Thymus (tissue), 11 donors: ENCODE results near the gene ZNF112. TPM values are rescaled to one million over a fixed set of nuclear protein-coding genes. Genes with fewer than 3 reads are reported as not detected.
A peak's percentile ranks its signal among the peaks of the same experiment; 100 is the strongest.
"Not testable (repeated sequence)": the region's sequence is repeated elsewhere in the genome, so short reads cannot be mapped to it uniquely, and the experiment has no call there.

Source experiments
- DNase-seq, 9 donors: peaks; one replicate each; pipeline ENCODE4 v3.0.0-alpha.2; 2013; ENCODE audit warnings: low spot score in 9 of 9, low read depth in 6 of 9, missing footprints in 1 of 9
- H3K27ac ChIP-seq, 2 donors: one replicate each; pipeline ENCODE4 v1.5.1; 2013; ENCODE audit warnings: control low read depth in 1 of 2, low read depth in 1 of 2, low read length in 1 of 2, mild to moderate bottlenecking in 1 of 2, moderate library complexity in 1 of 2
- H3K27me3 ChIP-seq, 2 donors: one replicate each; pipeline ENCODE4 v1.5.1; 2013; ENCODE audit warnings: low read length in 1 of 2; ENCODE audit not compliant: control insufficient read depth in 2 of 2, insufficient read depth in 1 of 2
- H3K36me3 ChIP-seq, 2 donors: one replicate each; pipeline ENCODE4 v1.5.1; 2013; ENCODE audit warnings: low read length in 1 of 2, mild to moderate bottlenecking in 1 of 2, moderate library complexity in 1 of 2; ENCODE audit not compliant: control insufficient read depth in 2 of 2, insufficient read depth in 2 of 2
- H3K4me1 ChIP-seq, 2 donors: one replicate each; pipeline ENCODE4 v1.5.1; 2013; ENCODE audit warnings: low read length in 2 of 2; ENCODE audit not compliant: control insufficient read depth in 2 of 2, insufficient read depth in 2 of 2
- H3K4me3 ChIP-seq, 2 donors: one replicate each; pipeline ENCODE4 v1.5.1; 2013; ENCODE audit warnings: low read length in 2 of 2, control low read depth in 1 of 2, mild to moderate bottlenecking in 1 of 2
- H3K9me3 ChIP-seq, 2 donors: one replicate each; pipeline ENCODE4 v1.5.1; 2013; ENCODE audit warnings: low read length in 1 of 2, mild to moderate bottlenecking in 1 of 2; ENCODE audit not compliant: control insufficient read depth in 2 of 2, insufficient read depth in 1 of 2
- WGBS: extraction: QIAGEN DNeasy Blood & Tissue Kit; methylation state at CpG from one replicate; pipeline ENCODE4 v1.1.7; 2013; 5-methylcytosine and 5-hydroxymethylcytosine counted together
- polyA plus RNA-seq: library from polyadenylated mRNA; stranded (reverse); fragments of 200-250 nt; gene quantifications from one replicate; pipeline ENCODE4 v1.2.3, GENCODE V29; 2013
- total RNA-seq: library from RNA; stranded (reverse); fragments of 120-200 nt; gene quantifications from one replicate; pipeline ENCODE4 v1.2.4, GENCODE V29; 2013
- donor health status: healthy.

ZNF112 gene
- total and polyA plus RNA-seq, 2 donors, result 1.3 to 3.1 TPM

DNA sequence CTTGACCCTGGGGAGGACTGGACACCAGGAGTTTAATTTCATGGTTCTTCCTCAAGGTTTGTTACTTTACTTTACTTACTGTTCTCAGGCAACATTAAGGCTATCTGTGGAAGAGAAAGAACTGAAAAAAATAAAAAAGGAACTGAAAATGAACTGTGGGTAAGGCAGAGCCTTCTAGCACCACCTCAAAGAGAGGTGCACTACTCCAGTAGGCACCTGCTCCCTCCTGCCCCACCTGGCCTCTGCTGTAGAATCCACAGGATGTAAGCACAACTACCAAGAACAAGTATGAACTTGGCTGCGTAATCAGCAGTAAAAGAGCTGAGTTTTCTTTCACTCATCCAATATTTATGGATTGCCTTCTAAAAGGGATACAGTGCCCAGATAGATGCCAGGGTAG lies 12.2 kb downstream of the ZNF112 start:
- DNase-seq, result no peak
- no peaks in the 10 kb centered on the region for H3K27me3 ChIP-seq
- peaks cover 1 to 3% of the 10 kb centered on the region in 2 donors for H3K9me3 ChIP-seq
- H3K27ac ChIP-seq, result no peak overlapping the region
- no peaks in the 10 kb centered on the region for H3K36me3 ChIP-seq
- WGBS, result 53% methylated on average over 1 of the region's 1 CpG
- H3K4me3 ChIP-seq, result no peak overlapping the region
- H3K4me1 ChIP-seq, result no peaks in the 10 kb centered on the region

DNA sequence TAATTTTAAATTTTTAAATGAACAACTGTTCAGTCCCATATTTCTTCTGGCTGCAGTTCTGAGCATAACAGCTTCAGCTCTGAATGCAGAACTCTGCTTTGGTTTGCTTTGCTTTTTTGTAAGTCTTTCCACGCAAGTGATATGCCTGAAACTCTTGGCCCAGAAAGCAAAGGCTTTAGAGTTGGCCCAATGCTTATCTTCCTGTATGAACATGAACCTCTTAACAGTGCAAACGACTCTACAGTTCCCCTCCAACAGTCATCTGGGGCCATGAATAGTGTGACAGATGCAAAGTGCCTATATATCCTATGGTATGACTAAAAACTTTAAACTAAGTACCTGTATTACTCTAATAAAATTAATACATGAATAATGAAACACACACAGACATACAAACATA lies 14.7 kb downstream of the ZNF112 start:
- Histone ChIP-seq H3K4me3 (no peak overlapping the region), H3K27me3 (no peaks in the 10 kb centered on the region), H3K27ac (no peak overlapping the region), H3K9me3 (peaks cover 1 to 3% of the 10 kb centered on the region in 2 donors), H3K36me3 (no peaks in the 10 kb centered on the region), H3K4me1 (no peaks in the 10 kb centered on the region)
- WGBS, result 89% methylated on average over 2 of the region's 2 CpGs
- DNase-seq, result no peak

DNA sequence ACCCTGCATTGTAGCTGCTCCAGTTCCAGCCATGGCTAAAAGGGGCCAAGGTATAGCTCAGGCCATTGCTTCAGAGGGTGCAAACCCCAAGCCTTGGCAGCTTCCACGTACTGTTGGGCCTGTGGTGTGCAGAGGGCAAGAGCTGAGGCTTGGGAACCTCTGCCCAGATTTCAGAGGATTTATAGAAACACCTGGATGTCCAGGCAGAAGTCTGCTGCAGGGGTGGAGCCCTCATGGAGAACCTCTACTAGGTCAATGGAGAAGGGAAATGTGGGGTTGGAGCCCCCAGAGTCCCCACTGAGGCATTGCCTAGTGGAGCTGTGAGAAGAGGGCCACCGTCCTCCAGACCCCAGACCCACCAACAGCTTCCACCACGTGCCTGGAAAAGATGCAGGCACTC lies 21.8 kb downstream of the ZNF112 start:
- peaks cover 0 to 11% of the 10 kb centered on the region in 2 donors for H3K36me3 ChIP-seq
- not testable (repeated sequence) for H3K9me3 ChIP-seq, H3K4me3 ChIP-seq, H3K27me3 ChIP-seq, H3K27ac ChIP-seq, H3K4me1 ChIP-seq, DNase-seq
- WGBS, result 78% methylated on average over 3 of the region's 3 CpGs

DNA sequence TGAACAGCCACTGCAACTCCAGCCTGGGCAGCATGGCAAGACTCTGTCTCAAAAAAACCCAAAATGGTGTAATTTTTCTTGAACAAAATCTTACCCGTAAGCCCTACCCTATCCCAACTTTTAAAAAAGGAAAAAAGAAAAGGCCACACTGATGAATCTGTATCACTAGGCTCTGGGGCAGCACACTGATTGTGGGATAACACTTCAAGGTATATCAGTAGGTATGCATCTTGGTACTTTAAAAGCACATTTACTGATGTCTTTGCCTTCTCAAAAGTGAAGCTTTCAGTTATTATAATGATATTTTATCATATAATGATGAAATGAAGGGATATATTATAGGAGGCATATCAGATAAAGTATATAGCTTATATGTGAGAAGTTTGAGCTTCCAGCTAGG lies 24.3 kb downstream of the ZNF112 start:
- Histone ChIP-seq H3K27me3 (no peaks in the 10 kb centered on the region), H3K27ac (no peak overlapping the region), H3K36me3 (peaks cover 0 to 11% of the 10 kb centered on the region in 2 donors), H3K9me3 (peaks cover 3 to 9% of the 10 kb centered on the region in 2 donors), H3K4me1 (no peaks in the 10 kb centered on the region), H3K4me3 (no peak overlapping the region)
- WGBS, result 100% methylated on average over 1 of the region's 1 CpG
- DNase-seq, result no peak

DNA sequence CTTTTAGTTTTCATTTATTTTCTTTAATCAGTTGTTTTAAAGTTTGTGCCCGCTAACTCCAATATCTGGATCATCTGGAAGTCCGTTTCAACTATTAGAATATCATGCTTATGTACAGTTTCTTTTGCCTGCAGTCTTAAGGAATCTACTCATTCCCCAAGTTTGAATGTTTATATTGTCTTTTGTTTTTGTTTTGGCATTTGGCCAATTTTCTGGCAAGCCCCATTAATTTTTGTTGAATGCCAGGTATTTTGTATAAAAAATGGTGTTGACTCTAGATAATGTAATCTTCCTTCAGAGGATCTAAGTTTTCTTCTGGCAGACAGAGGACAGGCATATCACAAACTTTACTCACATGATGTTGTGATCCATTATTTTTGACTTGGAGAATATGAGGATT lies 40.6 kb downstream of the ZNF112 start:
- H3K27ac ChIP-seq, result no peak overlapping the region
- no peak for DNase-seq
- WGBS, result 68% methylated on average over 2 of the region's 2 CpGs
- H3K27me3 ChIP-seq, result no peaks in the 10 kb centered on the region
- no peaks in the 10 kb centered on the region for H3K36me3 ChIP-seq
- H3K4me1 ChIP-seq, result no peaks in the 10 kb centered on the region
- H3K4me3 ChIP-seq, result no peak overlapping the region
- H3K9me3 ChIP-seq, result no peaks in the 10 kb centered on the region

DNA sequence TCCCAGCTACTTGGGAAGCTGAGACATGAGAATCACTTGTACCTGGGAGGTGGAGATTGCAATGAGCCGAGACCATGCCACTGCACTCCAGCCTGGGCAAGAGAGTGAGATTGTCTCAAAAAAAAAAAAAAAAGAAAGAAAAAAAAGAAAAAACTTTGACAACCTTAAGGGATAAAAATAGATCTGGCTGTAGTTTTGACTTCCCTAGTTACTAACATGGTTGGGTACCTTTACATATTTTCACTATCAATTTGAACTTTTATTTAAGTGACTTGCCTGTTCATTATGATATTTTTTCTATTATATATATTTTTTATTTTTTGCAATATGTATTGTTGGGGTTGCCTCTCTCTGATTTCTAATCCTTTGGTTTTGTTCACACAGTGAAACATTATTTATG lies 43.2 kb downstream of the ZNF112 start:
- Histone ChIP-seq H3K36me3 (no peaks in the 10 kb centered on the region), H3K9me3 (no peaks in the 10 kb centered on the region), H3K4me1 (no peaks in the 10 kb centered on the region), H3K27me3 (no peaks in the 10 kb centered on the region), H3K27ac (no peak overlapping the region), H3K4me3 (no peak overlapping the region)
- no peak for DNase-seq
- WGBS, result 89% methylated on average over 1 of the region's 1 CpG

DNA sequence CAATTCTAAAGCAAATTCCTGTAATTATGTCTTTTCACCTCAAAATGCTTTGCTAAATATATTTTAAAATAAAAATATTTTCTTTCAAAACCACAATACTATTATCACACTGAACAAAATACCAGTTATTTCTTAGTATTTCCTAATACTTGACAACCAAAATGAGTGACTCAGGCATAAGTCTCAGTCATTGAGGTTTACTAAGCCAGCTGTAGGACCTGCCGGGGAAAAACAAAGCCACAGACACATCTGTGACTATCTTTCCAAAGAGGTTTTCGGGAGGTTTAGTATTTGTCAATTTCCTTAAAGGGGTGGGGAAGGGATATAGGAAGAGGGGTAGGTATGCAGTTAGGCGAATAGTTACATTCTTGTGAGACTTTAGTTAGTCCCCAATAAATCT lies 48.5 kb downstream of the ZNF112 start:
- Histone ChIP-seq H3K27ac (no peak overlapping the region), H3K36me3 (no peaks in the 10 kb centered on the region), H3K27me3 (no peaks in the 10 kb centered on the region), H3K4me1 (peaks cover 10% of the 10 kb centered on the region in 2 donors), H3K9me3 (no peaks in the 10 kb centered on the region), H3K4me3 (no peak overlapping the region)
- DNase-seq, result no peak
- WGBS, result 95% methylated on average over 3 of the region's 3 CpGs

DNA sequence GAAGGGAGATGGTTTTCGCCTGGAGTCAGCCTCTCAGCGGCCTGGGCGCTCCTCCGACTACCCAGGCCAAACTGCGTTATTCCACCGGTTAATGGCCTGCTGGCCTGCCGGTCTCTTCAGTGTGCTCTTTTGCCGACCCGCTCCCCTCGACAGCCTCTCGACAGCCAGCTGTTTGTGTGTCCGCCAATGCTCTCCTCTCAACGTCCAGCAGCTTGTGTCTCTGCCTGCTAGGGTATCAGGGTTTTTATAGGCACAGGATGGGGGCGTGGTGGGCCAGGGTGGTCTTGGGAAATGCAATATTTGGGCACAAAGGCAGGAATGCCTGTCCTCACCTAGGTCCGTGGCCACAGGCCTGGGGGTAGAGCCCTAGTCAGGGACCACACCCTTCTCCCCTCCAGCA lies 50.2 kb downstream of the ZNF112 start:
- no peak for DNase-seq
- Histone ChIP-seq H3K4me1 (peaks cover 10% of the 10 kb centered on the region in 2 donors), H3K9me3 (no peaks in the 10 kb centered on the region), H3K27ac (no peak overlapping the region), H3K4me3 (no peak overlapping the region), H3K36me3 (peaks cover 7 to 8% of the 10 kb centered on the region in 2 donors), H3K27me3 (no peaks in the 10 kb centered on the region)
- WGBS, result 90% methylated on average over 15 of the region's 15 CpGs

DNA sequence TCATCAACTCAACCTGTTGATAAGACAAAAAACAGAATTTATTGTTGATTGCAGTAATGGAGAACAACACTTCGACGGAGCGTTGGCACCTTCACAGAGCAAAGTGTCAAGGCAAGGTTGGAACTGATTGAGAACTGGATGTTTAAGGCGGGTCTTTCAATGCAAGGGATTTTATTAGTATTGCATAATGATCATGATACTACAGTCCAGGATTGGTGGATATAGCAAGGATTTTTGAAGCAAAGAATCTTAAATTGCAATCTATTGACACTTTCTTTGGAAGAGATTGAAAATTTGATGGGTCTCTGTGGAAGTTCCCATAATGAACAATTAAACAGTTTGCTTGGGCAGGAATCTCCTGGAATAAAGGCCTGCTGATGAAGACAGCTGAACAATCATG lies 51.0 kb downstream of the ZNF112 start:
- Histone ChIP-seq H3K27ac (no peak overlapping the region), H3K4me3 (peak overlapping the region in 1 of 2 donors; percentile 96), H3K27me3 (no peaks in the 10 kb centered on the region), H3K36me3 (peaks cover 10% of the 10 kb centered on the region in 2 donors), H3K4me1 (peaks cover 10% of the 10 kb centered on the region in 2 donors), H3K9me3 (no peaks in the 10 kb centered on the region)
- WGBS, result 84% methylated on average over 4 of the region's 4 CpGs
- no peak for DNase-seq
